Effector CD8-positive, alpha-beta T cell (primary cell): ENCODE data around the gene PKHD1.

Source experiments
- DNase-seq: peaks from one replicate; lab custom pipeline; 2025; lab: John Stamatoyannopoulos, UW

PKHD1 gene

DNA sequence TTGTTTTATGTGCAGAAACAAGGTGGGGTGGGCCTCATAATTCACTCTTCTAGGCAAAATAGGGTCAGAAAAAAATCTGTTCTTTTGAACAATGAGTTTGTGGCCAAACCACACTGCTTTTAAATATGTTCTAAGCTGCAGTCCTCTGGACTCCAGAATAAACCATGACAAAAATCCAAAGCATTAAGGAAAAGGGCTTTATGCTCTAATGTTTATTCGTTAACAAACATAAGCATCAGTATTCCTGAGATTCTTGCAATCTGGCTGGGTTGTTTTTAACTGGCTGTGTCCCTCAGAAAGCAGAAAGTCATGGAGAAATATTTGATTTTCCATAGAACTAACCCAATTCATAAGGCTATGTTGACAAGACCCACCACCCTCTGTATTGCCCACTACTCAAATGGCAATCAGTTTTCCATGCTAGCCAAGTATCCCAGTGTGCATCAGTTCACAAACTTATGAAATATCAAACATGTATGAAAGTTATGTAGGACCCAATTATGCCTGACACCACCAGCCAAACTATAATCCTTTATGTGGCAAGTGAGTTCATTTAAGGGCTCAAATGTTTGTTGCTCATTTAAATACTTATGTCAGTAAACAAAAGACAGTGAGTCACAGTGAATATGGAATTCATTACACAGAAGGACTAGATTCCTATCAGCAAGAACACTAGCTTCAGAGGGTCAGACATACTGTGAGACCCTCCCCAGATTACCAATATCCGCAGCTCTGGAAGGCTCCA is 45.1 kb downstream of the PKHD1 start:
- DNase-seq, result no peak

DNA sequence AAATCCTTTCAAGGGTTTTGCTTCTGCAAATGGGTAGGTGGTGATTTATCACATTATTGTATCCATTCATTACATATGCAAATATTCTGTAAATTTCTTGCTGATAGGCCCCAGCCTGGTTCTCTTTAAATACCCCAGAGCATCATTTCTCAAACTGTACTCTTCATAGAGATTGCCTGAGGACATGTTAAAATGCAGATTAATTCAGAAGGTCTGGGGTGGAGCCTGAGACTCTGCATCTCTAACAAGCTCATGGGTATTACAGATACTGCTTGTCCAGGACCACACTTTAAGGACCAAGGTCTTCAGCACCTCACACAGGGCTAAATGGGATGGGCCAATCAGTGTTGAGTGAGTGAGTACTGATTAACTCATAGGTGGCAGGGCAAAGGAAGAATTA is 46.3 kb downstream of the PKHD1 start:
- no peak for DNase-seq

DNA sequence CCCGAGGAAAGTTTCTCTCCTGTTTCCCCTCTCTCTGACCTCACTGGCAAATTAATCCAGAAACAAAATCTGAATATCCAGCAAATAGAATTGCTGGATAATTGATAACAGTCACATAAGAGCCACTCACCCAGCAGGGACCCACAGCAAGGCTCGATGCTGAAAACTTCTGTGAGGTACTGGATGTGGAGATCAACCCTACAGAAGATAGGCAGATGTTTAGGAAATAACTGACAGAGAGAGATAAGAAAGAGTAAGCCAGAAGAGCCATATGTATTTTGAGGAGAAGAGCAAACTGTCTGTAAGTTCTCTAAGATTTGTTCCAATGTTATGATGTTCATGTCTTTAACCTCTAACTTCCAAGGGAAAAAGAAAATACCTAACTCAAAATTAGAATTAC is 59.7 kb downstream of the PKHD1 start:
- no peak for DNase-seq

DNA sequence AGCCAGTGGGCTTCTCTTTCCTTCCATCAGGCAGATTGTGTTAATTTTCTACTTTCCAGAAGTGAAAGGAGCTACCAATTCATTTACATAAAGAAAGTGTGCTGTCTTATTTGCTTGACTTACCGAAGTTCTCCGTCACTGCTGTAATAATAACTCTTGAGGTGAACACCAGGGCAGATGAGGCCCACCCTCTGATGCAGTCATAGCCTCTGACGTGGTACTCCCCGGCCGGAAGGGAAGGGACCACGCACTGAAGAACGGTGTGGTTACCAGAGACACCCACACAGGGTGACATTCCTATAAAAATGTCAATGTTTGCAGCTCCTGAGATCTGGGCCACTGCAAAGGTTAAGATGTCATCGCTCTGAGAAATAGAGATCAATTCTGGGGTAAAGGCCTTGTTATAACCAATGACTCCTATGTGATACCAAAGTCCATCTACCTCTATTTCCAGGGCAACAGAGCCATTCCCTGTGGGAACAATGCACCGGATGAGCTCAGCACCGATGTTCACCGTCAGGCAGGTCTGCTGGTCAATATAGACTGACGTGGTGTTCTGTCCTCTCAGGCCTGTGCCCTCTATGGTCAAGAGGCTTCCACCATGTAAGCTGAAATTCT is 62.9 kb downstream of the PKHD1 start:
- DNase-seq, result no peak

DNA sequence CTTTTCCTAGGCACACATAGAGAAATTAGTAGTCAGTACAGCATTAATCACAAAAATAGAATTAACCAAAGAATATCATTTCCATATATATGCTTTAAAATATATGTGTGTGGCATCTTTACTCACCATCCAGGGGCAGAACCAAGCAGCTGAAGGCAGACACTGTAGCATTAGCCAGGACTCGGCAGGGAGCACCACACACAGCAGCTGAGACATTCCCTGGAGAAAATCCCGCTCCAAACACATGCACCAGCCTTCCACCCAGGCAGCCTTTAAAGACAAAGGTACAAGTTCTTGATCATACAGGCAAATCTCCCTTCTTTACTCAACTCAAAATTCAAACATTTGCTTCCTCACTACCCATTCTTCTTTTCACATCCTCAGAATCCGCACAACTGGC is 64.7 kb downstream of the PKHD1 start:
- no peak for DNase-seq

DNA sequence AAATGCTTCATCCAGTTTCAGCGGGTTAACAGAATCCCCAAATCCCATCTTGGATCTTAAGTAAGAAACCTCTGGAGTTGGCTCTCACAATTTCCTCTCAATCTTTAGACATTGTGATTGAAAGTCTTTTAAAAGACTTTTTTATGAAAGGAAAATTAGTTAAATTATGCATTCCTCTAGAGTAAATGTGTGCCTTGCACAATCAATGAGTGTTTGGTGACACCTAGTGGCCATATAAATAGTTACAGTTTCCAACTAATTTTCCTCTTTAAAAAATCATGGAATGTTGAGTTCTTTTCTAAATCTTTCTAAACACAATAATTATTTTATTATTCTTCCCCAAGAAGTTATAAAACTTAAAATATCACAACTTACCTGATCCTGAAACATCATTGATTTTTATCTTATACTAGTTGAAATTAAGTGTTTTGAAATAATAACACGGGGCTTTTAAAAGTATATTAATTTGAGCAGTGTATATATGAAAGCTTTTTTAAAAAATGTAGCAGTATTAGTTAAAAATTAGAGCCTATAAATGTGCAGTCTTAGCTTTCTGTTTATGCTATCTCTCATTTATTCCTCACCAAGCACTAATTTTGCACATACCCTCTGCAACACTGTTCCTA is 66.4 kb downstream of the PKHD1 start:
- no peak for DNase-seq

DNA sequence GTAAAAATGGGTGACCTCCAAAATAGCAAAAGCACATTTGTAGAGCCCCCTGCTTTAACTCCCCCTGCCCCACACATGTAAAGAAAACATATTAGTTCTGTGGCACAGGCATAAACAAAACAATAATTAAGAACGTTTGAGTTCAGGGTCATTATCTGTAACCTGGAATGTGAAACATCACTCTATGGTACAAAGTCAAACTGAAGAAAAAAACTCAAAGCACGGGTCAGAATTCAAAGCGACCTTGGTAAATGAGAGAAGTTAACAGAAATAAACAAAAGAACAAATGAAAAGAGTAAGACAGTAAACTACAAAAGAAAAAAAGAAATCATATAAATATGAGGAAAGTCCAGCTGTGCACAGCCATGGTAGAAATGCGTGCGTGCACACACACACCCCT is 67.5 kb downstream of the PKHD1 start:
- no peak for DNase-seq

DNA sequence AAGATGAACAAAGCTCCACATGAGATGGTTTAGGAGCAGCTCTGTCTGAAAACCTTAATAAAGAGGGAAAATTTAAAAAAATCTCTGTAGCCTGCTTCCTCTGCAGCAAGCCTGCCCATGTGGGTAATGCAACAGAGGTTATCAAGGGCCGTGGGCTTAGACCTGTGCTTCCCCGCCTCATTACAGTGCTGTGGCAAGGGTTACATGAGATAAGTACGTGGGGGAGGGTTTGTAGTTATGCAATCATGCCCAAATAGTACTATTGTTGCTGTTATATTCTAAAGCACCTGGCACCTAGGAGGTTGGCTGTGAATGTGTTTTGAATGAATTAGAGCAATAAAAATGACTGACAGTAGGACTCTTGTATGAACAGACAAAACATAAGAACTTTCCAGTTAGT is 68.3 kb downstream of the PKHD1 start:
- DNase-seq, result no peak

DNA sequence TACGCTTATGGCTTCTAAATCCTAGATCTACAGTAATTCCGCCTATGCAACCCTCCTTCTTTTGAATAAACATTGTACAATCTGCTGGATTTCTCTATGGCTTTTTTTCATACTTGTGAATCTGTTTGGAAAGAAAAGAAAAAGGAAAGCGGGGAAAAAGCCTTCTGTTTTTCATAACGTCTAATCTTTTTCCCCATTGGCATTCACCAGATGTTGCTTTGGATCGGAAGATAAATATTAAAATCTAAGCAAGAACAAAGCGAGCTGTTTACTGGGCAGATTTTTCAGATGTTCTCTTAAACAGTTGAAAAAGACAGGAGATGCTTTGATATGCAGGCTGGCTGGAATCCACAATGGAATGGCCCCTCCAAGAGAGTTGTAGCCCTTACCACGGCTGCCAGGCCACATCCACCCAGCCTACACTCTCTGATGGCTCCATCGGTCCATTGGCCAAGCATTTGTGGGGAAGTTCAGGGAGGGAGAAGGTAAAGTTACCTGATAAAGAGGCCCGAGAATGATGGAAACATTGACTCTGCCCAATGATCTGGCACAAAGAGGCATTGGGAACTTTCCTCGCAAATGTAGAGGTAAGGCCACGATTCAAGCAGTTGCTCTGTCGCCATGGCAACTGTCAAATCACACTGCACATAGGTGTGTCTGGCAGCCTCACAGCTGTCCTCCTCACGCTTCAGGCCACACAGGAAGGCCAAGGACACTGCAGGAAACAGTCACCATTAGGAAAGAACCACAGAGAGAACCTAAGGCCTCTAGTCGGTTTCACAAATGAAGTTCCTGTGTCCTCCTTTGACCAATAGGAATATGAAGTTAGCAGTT is 70.3 kb downstream of the PKHD1 start:
- no peak for DNase-seq

DNA sequence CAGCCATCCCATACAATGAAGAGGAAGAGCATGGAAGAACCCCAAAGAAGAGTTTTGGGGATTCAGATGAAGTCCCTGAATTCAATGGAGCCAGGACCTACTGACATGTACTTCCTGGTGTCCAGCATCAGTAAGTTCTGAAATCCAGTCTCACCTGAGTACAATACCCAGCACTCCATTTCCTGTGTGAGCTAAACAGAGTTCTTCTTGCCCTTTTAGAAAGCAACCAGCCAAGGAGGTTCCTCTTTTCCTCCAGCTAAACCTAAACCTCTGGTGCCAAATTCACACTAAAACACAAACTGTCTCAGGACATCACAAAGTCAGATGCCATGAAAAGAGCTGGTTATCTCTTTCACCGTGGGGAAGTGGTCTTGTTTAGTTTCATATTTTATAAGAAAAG is 71.5 kb downstream of the PKHD1 start:
- no peak for DNase-seq

DNA sequence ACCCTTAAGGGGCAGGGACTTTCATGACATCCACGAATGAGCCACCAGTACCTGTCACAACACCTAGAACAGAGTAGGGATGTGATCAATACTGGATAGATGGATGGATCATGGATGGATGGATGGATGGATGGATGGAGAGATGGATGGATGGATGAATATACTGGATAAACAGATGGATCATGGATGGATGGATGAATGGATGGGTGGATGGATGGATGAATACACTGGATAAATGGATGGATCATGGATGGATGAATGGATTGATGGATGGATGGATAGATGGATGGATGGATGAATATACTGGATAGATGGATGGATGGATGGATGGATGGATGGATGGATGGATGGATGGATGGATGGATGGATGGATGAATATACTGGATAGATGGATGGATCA is 73.0 kb downstream of the PKHD1 start:
- DNase-seq, result no peak

DNA sequence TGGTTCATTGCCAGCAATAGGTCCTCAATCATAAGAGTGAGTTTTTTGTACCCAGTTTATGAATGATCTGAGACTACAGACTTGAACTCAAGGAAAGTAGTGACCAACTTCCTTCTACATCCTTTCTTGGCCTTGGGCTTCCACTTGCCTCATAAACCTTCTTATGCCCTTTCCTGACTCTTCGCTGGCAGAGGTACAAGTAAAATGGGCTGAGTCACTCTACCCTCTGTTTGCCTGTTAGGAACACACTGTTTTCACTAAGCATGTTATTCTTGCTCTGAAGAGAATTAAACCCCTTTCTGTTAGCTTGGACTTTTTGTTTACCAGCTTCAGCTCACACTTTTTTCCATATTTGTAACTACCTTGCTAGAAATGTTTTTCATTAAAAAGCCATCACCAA is 74.4 kb downstream of the PKHD1 start:
- DNase-seq, result no peak

DNA sequence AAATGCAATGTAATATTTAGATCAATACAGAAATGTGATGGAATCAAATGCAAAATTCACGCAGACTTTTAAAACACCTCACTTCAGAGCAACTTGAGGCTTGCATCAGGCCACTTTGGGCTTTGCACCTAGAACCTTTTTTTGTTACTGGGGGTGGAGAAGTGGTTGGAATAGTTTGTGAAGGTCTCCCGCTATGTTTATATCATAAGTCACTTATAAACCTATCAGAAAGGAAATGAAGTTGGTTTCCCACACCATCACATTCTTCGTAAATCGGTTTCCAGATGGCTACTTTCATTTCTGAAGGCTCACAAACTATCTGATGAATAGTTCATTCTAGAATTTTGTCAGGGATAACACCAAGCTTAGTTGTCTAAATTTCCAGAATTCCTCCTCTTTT is 74.8 kb downstream of the PKHD1 start:
- DNase-seq, result no peak

DNA sequence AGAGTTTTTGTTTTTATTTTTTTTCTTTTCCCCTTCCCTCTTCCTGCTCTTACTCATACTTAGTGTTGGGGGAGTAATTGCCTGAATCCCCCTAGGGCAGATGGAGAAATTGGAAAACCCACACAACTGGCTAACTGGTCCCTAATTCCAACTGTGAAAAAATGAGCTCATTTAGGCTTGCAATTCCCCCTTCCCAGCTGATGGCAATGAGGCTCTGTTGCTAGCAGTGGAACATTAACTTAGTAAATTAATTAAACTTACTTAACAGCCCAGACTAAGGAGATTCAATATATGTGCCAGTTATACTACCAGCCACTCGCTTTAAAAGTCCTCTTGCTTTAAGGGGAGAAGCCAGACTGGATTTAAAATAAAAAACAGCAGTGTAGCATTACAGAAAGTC is 76.6 kb downstream of the PKHD1 start:
- DNase-seq, result no peak

DNA sequence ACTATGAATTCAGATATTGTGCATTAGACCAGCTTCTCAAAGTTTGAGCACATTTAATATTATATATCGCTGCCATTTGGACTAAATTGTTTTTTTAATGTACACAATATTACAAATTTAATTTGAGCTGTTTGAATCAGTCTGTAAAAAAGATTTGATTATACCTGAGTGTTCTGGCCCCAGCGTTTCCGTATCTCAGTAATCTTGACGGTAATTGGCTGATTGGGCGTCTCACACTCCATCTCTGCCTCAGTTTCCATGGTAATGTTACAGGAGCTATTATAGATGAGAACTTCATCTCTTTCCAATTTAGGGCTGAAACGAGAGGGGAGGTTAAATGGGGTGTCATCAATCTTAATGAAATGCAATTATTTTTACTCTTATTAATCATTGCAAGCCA is 77.3 kb downstream of the PKHD1 start:
- no peak for DNase-seq

DNA sequence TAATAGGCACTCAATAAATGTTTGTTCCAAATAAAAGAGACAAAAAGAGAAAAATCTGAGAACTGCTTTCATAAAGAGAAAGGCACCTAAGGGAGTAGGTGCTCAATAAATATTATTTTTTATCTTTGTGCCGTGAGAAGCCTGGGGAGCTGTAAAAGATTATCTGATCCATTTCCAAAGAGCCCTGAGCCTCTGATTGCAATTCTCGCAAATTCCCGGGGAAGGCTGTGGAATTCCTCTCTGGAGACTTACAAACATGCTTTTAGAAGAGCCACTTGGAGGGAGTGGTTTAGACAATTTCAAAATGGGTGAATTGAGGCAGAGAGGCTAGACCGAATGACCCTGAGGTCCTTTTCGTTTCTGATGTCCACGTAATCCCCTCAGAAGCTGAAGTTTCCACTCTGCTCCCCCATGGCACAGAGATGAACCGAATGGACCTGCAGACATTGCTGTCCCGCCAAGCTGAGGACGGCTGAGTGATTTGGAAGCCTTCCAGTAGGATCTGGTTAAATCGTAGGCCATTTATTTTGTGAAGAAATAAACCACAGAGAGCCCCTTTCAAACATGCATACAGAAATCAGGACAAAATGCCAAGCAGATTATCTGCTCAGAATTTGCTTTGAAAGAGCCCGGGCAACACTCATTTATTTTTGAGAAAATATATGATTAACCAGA is 77.8 kb downstream of the PKHD1 start:
- DNase-seq, result no peak

DNA sequence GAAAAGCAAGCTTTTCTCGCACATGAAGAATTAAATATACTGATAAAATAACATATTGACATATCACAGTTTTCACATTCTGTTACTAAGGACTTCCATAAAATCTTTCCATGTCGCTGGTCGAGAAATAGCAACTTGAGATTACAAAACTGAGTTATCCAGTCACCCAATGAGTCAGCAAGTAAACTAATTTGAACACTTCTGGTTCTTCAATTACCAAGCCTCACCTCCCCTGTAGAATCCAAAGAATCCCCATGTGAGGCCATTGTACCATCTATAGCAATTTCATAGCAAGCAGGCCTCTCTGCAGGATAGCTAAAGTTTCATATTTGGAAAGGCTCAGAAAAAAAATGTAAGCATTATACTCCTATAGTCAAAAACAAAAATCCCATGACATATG is 87.3 kb downstream of the PKHD1 start:
- DNase-seq, result no peak

DNA sequence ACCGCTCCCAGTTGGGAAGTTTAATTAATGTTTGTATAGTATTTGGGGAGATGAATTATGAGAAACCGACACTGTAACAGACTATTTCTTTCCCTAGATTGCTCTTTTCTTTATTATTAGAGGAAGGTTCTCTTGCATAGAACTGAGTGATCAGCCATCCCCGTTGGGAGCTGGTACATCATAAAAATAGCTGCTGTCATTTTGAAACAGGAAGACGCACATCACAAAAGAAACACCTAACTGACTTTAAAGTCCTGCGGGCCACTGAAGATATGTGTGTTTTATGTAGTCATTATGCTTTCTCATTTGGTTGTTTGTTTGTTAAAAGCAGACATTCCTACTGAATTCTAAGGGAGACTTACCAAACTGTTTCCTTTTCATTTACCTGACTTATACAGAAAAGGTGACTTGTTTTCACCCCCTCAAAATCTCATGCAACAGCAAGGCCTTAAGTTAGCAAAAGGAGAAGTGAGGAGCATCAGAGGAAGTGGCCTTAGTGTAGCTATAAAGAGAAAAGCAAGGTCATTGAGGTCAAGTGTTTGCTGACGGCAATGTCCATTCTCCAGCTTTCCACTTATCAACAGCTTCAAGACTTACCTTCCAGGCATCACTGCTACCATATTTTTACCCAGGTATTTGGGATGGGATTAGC is 91.0 kb downstream of the PKHD1 start:
- no peak for DNase-seq

DNA sequence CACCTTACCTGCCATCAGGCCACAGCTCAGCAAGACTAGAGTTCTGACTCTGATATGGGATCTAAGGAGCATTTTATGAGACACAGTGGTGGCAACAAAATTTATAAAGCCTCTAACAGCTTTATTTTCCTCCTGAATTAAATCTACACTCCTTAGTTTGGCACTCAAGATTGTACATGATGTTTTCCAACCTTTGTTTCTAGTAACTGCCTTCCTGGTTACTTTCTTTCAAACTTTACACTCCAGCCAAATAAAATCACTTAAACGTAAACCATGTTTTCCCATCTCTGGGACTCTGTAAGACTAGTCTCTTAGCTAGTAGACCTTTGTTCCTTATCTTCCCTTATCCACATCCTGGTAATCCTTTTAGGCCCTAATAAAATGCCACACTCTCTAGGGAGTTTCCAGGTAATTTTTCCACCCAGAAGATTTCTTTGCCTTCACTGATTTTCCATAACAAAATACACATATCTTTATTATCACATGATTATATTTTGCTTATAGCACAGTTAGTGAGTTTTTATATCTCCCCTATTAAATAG is 92.1 kb downstream of the PKHD1 start:
- no peak for DNase-seq

DNA sequence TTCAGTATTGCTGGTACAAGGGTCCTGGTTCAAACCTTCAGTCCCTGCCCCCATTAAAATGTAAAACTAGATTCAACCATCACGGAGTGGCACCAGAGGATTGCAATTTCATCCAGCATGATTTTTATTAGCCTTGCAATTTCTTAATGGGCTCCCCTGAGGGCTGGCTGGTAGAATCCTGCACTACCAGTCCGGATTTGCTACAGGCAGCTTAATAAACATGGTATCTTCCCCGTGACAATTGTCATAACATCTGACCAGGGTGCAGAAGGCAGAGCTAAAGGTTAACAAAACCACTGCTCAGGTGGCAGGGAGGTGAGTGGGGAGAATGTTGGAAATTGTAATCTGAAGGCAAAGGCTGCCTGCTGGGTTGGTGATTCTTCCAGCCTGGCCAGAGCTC is 94.5 kb downstream of the PKHD1 start:
- DNase-seq, result no peak

DNA sequence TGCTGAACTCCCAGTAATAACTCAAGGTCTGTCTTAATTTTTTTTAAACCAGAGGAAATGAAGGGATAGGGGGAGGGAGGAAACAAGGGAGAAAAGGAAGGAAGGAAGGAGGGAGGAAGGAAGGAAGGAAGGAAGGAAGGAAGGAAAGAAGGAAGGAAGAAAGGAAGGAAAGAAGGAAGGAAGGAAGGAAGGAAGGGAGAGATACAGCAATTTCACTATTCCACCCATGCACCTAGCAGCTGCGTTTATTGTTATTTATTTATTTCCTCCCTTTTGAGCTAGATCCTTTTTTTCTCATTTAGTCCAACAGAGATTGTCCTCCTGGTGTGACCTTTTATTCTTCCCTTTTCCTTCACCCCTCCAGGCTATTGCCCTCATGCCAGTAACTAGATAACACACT is 97.6 kb downstream of the PKHD1 start:
- no peak for DNase-seq
